Mesenchymal stem cell (in vitro differentiated cells and primary cell): ENCODE results near the gene RHOJ.

Experiments used
- DNase-seq: peaks from one replicate; pipeline ENCODE4 v3.0.0-alpha.2; 2013
- H2AFZ ChIP-seq: one replicate; pipeline ENCODE4 v1.6.1; 2013; ENCODE audit warnings: low read depth, mild to moderate bottlenecking, control low read depth, inconsistent platforms, low read length, moderate library complexity
- H2AK5ac ChIP-seq: 2 replicates; pipeline ENCODE4 v1.6.1; 2013; ENCODE audit warnings: low read length, moderate library complexity, mild to moderate bottlenecking, inconsistent platforms; ENCODE audit not compliant: severe bottlenecking
- H2BK120ac ChIP-seq: one replicate; pipeline ENCODE4 v1.6.1; 2013; ENCODE audit warnings: low read depth, mild to moderate bottlenecking, inconsistent platforms, low read length, moderate library complexity
- H2BK12ac ChIP-seq, 2 experiments: one replicate each; pipeline ENCODE4 v1.6.1; 2013; ENCODE audit warnings: inconsistent platforms in 2 of 2, low read length in 2 of 2, mild to moderate bottlenecking in 2 of 2, moderate library complexity in 2 of 2, control low read depth in 1 of 2
- H2BK15ac ChIP-seq: one replicate; pipeline ENCODE4 v1.6.1; 2013; ENCODE audit warnings: mild to moderate bottlenecking, low read depth, inconsistent platforms; ENCODE audit not compliant: poor library complexity, severe bottlenecking
- H2BK5ac ChIP-seq: 2 replicates; pipeline ENCODE4 v1.6.1; 2013; ENCODE audit warnings: low read depth, mild to moderate bottlenecking, low read length, control low read depth, inconsistent platforms; ENCODE audit not compliant: poor library complexity, severe bottlenecking
- H3K14ac ChIP-seq, 2 experiments: one replicate each; pipeline ENCODE4 v1.6.1; 2013; ENCODE audit warnings: inconsistent platforms in 2 of 2, low read length in 2 of 2, control low read depth in 1 of 2, mild to moderate bottlenecking in 1 of 2, moderate library complexity in 1 of 2
- H3K18ac ChIP-seq, 2 experiments: one replicate each; pipeline ENCODE4 v1.6.1; 2013; ENCODE audit warnings: inconsistent platforms in 2 of 2, low read length in 2 of 2, control low read depth in 1 of 2, low read depth in 1 of 2, mild to moderate bottlenecking in 1 of 2
- H3K23ac ChIP-seq, 2 experiments: one replicate each; pipeline ENCODE4 v1.6.1; 2013; ENCODE audit warnings: inconsistent platforms in 2 of 2, low read length in 2 of 2, mild to moderate bottlenecking in 2 of 2, moderate library complexity in 2 of 2, control low read depth in 1 of 2
- H3K27ac ChIP-seq: 2 replicates; pipeline ENCODE4 v1.5.1; 2013; ENCODE audit warnings: mild to moderate bottlenecking, moderate library complexity, low read length, control low read depth, inconsistent platforms; ENCODE audit not compliant: poor library complexity, severe bottlenecking
- H3K27me3 ChIP-seq, 2 experiments: 2 replicates each; pipeline versions ENCODE4 v1.6.1 to v1.7.0; 2013; ENCODE audit warnings: low read length in 2 of 2, mild to moderate bottlenecking in 2 of 2, moderate library complexity in 2 of 2, control low read depth in 1 of 2, inconsistent platforms in 1 of 2; ENCODE audit not compliant: control insufficient read depth in 1 of 2, insufficient read depth in 1 of 2
- H3K36me3 ChIP-seq, 2 experiments: 2 replicates each; pipeline versions ENCODE4 v1.6.1 to v1.7.0; 2013; ENCODE audit warnings: low read length in 2 of 2, control low read depth in 1 of 2, inconsistent platforms in 1 of 2, low read depth in 1 of 2, mild to moderate bottlenecking in 1 of 2; ENCODE audit not compliant: insufficient read depth in 2 of 2, control insufficient read depth in 1 of 2
- H3K4ac ChIP-seq, 2 experiments: one replicate each; pipeline ENCODE4 v1.6.1; 2013; ENCODE audit warnings: inconsistent platforms in 2 of 2, low read length in 2 of 2, mild to moderate bottlenecking in 2 of 2, moderate library complexity in 2 of 2, control low read depth in 1 of 2, low read depth in 1 of 2
- H3K4me1 ChIP-seq: 2 replicates; pipeline ENCODE4 v1.6.1; 2013; ENCODE audit warnings: low read depth, low read length, control low read depth; ENCODE audit not compliant: control insufficient read depth, insufficient read depth
- H3K4me2 ChIP-seq: 2 replicates; pipeline ENCODE4 v1.6.1; 2013; ENCODE audit warnings: low read length, mild to moderate bottlenecking, inconsistent platforms; ENCODE audit not compliant: poor library complexity, severe bottlenecking
- H3K4me3 ChIP-seq, 2 experiments: 2 replicates each; pipeline versions ENCODE4 v1.5.1 to v1.7.0; 2013; ENCODE audit warnings: low read length in 2 of 2, mild to moderate bottlenecking in 2 of 2, control low read depth in 1 of 2, low read depth in 1 of 2; ENCODE audit not compliant: insufficient read depth in 1 of 2
- H3K79me1 ChIP-seq: replicated peaks from 2 replicates; pipeline ENCODE4 v1.6.1; 2013; ENCODE audit warnings: mild to moderate bottlenecking, control low read depth, low read length, inconsistent platforms; ENCODE audit not compliant: poor library complexity, severe bottlenecking
- H3K9ac ChIP-seq: 2 replicates; pipeline ENCODE4 v1.7.0; 2013; ENCODE audit warnings: mild to moderate bottlenecking, low read length, moderate library complexity
- H3K9me3 ChIP-seq: 2 replicates; pipeline ENCODE4 v1.7.0; 2013; ENCODE audit warnings: mild to moderate bottlenecking, low read length; ENCODE audit not compliant: control insufficient read depth
- H4K8ac ChIP-seq: one replicate; pipeline ENCODE4 v1.6.1; 2013; ENCODE audit warnings: inconsistent platforms, mild to moderate bottlenecking, low read length, moderate library complexity
- H4K91ac ChIP-seq: one replicate; pipeline ENCODE4 v1.6.1; 2013; ENCODE audit warnings: mild to moderate bottlenecking, low read length, inconsistent platforms
- WGBS: methylation state at CpG from one replicate; pipeline ENCODE4 v1.1.7; 2013; ENCODE audit warnings: mixed read lengths; 5-methylcytosine and 5-hydroxymethylcytosine counted together

RHOJ gene

DNA sequence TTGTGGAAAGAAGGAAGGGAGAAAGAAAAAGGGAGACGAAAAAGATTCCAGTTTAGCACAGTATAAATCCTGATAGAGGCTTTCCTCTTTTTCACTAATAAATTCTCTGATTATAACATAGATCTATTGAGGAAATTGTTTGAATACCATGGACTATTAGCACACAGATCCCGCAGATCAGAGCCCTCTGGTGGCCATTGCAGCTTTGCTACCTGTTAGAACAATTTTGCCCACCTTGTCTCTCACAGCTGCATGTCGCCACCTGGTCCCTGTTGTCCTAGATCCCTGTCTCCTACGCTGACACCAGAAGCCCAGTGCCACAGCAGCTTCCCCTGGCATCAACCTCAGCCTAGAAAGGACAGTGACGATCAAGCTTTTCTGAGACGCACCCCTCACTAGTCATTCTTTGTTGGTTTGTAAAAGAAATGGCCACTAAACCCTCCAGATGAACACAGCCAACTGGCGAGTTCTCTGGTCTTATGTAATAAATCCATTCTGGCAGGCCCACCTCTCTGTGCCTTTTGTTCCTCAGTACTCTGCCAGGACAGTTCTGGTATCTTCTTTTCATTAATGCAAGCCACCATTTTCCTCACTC is 104.6 kb downstream of the RHOJ start:
- Histone ChIP-seq H2BK120ac (peak overlapping the region; percentile 19), H3K23ac (no peak overlapping the region), H3K9me3 (no peaks in the 10 kb centered on the region), H2BK5ac (no peak overlapping the region), H3K4me3 (no peak overlapping the region), H4K8ac (no peak overlapping the region), H3K4ac (no peak overlapping the region), H3K79me1 (no peaks in the 10 kb centered on the region), H2BK15ac (no peak overlapping the region), H2BK12ac (no peak overlapping the region), H3K18ac (no peak overlapping the region), H2AK5ac (no peak overlapping the region), H3K14ac (no peak overlapping the region), H3K36me3 (no peaks in the 10 kb centered on the region), H3K9ac (no peak overlapping the region), H2AFZ (no peak overlapping the region), H3K27ac (no peak overlapping the region), H3K4me1 (no peaks in the 10 kb centered on the region), H4K91ac (no peak overlapping the region), H3K27me3 (peaks cover 19 to 22% of the 10 kb centered on the region in 2 experiments), H3K4me2 (no peak overlapping the region)
- DNase-seq = no peak
- WGBS = 68% methylated on average over 6 of the region's 7 CpGs

DNA sequence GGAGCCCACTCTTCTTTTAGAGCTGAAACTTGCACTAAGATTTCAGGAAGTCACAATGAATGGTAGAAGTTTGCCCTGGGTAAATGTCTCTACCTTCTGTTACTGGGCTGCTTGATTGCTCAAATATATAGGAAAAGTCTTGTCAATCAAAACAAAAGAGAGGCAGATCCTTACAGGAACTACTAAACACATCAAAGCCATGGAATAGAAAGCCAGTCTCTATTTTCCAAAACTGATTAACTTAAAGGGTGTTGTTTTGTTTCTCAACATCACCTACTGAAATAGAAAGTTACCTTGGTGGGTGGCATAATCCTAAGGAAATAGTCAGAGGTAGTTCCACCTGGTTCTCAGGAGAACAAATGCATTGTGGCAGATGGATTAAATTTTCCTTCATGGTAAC is 114.6 kb downstream of the RHOJ start, which contains the start of gene GPHB5:
Gene GPHB5 (minus strand): TSS at position 101 of the 400 bp plus-strand sequence. CDS start 1,086 bp downstream, outside the sequence.
- no peak within 1 kb of the TSS for H3K27ac ChIP-seq
- H2BK120ac ChIP-seq = no peak within 1 kb of the TSS
- no peak within 1 kb of the TSS for H3K4me2 ChIP-seq
- H4K91ac ChIP-seq = no peak within 1 kb of the TSS
- H3K4me1 ChIP-seq = no peaks in the 10 kb centered on the region
- no peak within 1 kb of the TSS for H3K23ac ChIP-seq
- H3K18ac ChIP-seq = no peak within 1 kb of the TSS
- no peak within 1 kb of the TSS for H3K4ac ChIP-seq
- H2AFZ ChIP-seq = no peak within 1 kb of the TSS
- no peaks in the 10 kb centered on the region for H3K79me1 ChIP-seq
- H3K9ac ChIP-seq = no peak within 1 kb of the TSS
- H3K27me3 ChIP-seq = peaks cover 6 to 11% of the 10 kb centered on the region in 2 experiments
- H4K8ac ChIP-seq = no peak within 1 kb of the TSS
- H3K14ac ChIP-seq = no peak within 1 kb of the TSS
- no peak within 1 kb of the TSS for H2BK15ac ChIP-seq
- no peak for DNase-seq
- H2BK12ac ChIP-seq = no peak within 1 kb of the TSS
- no peak within 1 kb of the TSS for H3K4me3 ChIP-seq
- H2AK5ac ChIP-seq = no peak within 1 kb of the TSS
- no peaks in the 10 kb centered on the region for H3K36me3 ChIP-seq
- H3K9me3 ChIP-seq = no peaks in the 10 kb centered on the region
- H2BK5ac ChIP-seq = no peak within 1 kb of the TSS

DNA sequence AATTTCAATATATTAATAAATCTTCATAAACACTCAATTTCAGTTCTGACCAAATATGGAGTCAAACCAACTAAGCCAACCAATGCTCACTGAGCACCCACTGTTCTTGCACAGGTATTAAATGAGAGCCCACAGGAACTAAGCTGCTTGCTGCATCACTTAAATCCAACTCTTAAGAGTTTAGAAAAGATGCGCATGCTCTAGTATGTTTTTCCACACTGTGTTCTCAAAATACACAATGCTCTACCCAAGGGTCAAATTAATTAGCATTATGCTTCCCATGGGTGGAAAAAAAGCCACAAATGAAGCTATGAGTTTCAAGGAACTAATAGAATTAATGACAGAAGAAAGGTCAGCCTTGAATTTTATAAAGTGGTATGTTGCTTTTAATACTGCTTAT is 118.2 kb downstream of the RHOJ start:
- H3K23ac ChIP-seq = no peak overlapping the region
- no peaks in the 10 kb centered on the region for H3K9me3 ChIP-seq
- no peak overlapping the region for H2BK15ac ChIP-seq
- H3K14ac ChIP-seq = no peak overlapping the region
- H2BK5ac ChIP-seq = no peak overlapping the region
- H4K8ac ChIP-seq = no peak overlapping the region
- no peaks in the 10 kb centered on the region for H3K79me1 ChIP-seq
- H3K4me2 ChIP-seq = no peak overlapping the region
- no peak overlapping the region for H2AFZ ChIP-seq
- H3K4me3 ChIP-seq = no peak overlapping the region
- no peak for DNase-seq
- H4K91ac ChIP-seq = no peak overlapping the region
- no peak overlapping the region for H3K18ac ChIP-seq
- no peak overlapping the region for H2AK5ac ChIP-seq
- no peak overlapping the region for H3K27ac ChIP-seq
- 100% methylated on average over 1 of the region's 1 CpG for WGBS
- H2BK12ac ChIP-seq = no peak overlapping the region
- H3K9ac ChIP-seq = no peak overlapping the region
- no peaks in the 10 kb centered on the region for H3K4me1 ChIP-seq
- no peak overlapping the region for H2BK120ac ChIP-seq
- H3K27me3 ChIP-seq = peaks cover 7 to 8% of the 10 kb centered on the region in 2 experiments
- H3K4ac ChIP-seq = no peak overlapping the region
- no peaks in the 10 kb centered on the region for H3K36me3 ChIP-seq

DNA sequence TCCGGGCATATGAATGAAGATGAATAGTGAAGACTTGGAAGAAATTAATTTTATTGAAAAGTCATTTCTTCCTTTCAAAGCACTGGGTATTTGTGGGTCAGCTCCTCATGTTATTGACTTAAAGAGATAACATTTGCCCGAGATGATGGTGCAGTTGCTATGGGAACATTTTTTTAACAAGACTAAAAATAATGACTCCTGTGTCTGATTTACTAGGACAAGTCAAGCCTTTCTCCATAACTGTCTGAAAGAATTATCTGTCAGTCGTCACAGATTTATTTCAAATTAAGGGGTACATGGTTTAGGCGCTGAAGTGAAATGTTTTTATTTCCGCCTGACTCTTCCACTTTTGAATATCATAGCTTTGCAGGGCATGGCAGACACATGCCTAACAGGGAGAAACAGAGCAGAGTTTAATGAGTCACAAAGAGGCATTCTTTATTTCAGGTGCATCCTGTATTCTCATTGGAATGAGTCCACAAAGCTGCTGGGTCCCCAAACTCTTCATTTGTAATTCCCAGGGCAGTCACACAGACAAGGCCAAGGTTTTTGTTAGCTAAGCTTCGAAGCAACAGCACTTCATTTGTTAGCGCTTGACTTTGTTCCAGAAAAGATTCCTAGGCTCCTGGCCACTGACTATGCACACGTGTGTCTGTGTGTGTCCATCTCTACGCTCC is 118.8 kb downstream of the RHOJ start:
- no peak for DNase-seq
- no peak overlapping the region for H4K8ac ChIP-seq
- no peak overlapping the region for H3K4me3 ChIP-seq
- H3K4ac ChIP-seq = no peak overlapping the region
- no peak overlapping the region for H2BK12ac ChIP-seq
- no peak overlapping the region for H3K4me2 ChIP-seq
- H2BK15ac ChIP-seq = no peak overlapping the region
- no peaks in the 10 kb centered on the region for H3K9me3 ChIP-seq
- no peak overlapping the region for H2BK120ac ChIP-seq
- H2BK5ac ChIP-seq = no peak overlapping the region
- no peak overlapping the region for H3K18ac ChIP-seq
- no peak overlapping the region for H3K14ac ChIP-seq
- no peak overlapping the region for H2AFZ ChIP-seq
- no peak overlapping the region for H2AK5ac ChIP-seq
- H3K79me1 ChIP-seq = no peaks in the 10 kb centered on the region
- H3K4me1 ChIP-seq = no peaks in the 10 kb centered on the region
- peaks cover 13% of the 10 kb centered on the region in 2 experiments for H3K27me3 ChIP-seq
- WGBS = 87% methylated on average over 9 of the region's 9 CpGs
- H3K23ac ChIP-seq = no peak overlapping the region
- H3K36me3 ChIP-seq = no peaks in the 10 kb centered on the region
- no peak overlapping the region for H3K9ac ChIP-seq
- no peak overlapping the region for H4K91ac ChIP-seq
- no peak overlapping the region for H3K27ac ChIP-seq
